K562 (cell line): ENCODE results near the gene FYB1. TPM values are rescaled to one million over a fixed set of nuclear protein-coding genes. Genes with fewer than 3 reads are reported as not detected.

Source experiments
- ATF7 ChIP-seq: fragments of 450-650 bp; IDR thresholded peaks from 2 replicates; pipeline ENCODE4 v1.7.1; 2014; ENCODE audit warnings: mild to moderate bottlenecking, moderate library complexity
- FOXM1 ChIP-seq, 2 experiments: fragments of 450-650 bp in 1 of 2; sonication (generic) in 1 of 2; formaldehyde crosslinking in 1 of 2; IDR thresholded peaks; 2 replicates each; pipeline versions ENCODE4 v1.6.1 to v1.9.0; 2017 to 2022; ENCODE audit warnings: low read depth in 2 of 2, mild to moderate bottlenecking in 2 of 2, missing genetic modification reagents in 1 of 2, moderate library complexity in 1 of 2
- GTF2E2 ChIP-seq: fragments of 200-800 bp; sonication (Bioruptor generic); IDR thresholded peaks from 2 replicates; pipeline ENCODE4 v1.6.1; 2016; ENCODE audit warnings: missing genetic modification characterization, missing compliant biosample characterization
- HNRNPL ChIP-seq: fragments of 200-400 bp; formaldehyde crosslinking; IDR thresholded peaks from 2 replicates; pipeline ENCODE4 v1.6.1; 2017; ENCODE audit warnings: low read depth, mild to moderate bottlenecking, low read length
- HNRNPLL ChIP-seq: fragments of 200-400 bp; formaldehyde crosslinking; IDR thresholded peaks from 2 replicates; pipeline ENCODE4 v1.6.1; 2017; ENCODE audit warnings: low read length, low read depth, mild to moderate bottlenecking; ENCODE audit not compliant: poor library complexity, severe bottlenecking
- HOXB6 ChIP-seq: fragments of 250-450 bp; sonication (Bioruptor Pico); IDR thresholded peaks from 2 replicates; pipeline ENCODE4 v1.5.1; 2022; ENCODE audit warnings: mild to moderate bottlenecking, borderline replicate concordance
- HSF4 ChIP-seq: fragments of 250-450 bp; sonication (Bioruptor Pico); IDR thresholded peaks from 2 replicates; pipeline ENCODE4 v2.1.2; 2022; ENCODE audit warnings: mild to moderate bottlenecking, moderate library complexity, borderline replicate concordance
- KLF10 ChIP-seq: fragments of 250-450 bp; sonication (Bioruptor Pico); IDR thresholded peaks from 2 replicates; pipeline ENCODE4 v1.6.1; 2021; ENCODE audit warnings: matching md5 sums
- MCM2 ChIP-seq: fragments of 450-650 bp; IDR thresholded peaks from 2 replicates; pipeline ENCODE4 v1.6.1; 2017; ENCODE audit warnings: low read depth, mild to moderate bottlenecking
- MCM3 ChIP-seq: fragments of 450-650 bp; IDR thresholded peaks from 2 replicates; pipeline ENCODE4 v1.6.1; 2016
- NR0B1 ChIP-seq: fragments of 450-650 bp; IDR thresholded peaks from one replicate; pipeline ENCODE4 v1.6.1; 2018; ENCODE audit warnings: mild to moderate bottlenecking, moderate library complexity; ENCODE audit not compliant: partially characterized antibody
- NR1H2 ChIP-seq: sonication (generic); formaldehyde crosslinking; IDR thresholded peaks from 2 replicates; pipeline ENCODE4 v1.4.0; 2020; ENCODE audit warnings: mild to moderate bottlenecking, missing genetic modification reagents
- NR2F6 ChIP-seq: fragments of 450-650 bp; formaldehyde crosslinking; IDR thresholded peaks from 2 replicates; pipeline ENCODE4 v1.4.0; 2020; ENCODE audit warnings: mild to moderate bottlenecking
- PHTF2 ChIP-seq: fragments of 250-450 bp; sonication (Bioruptor Pico); IDR thresholded peaks from 2 replicates; pipeline ENCODE4 v1.5.0; 2021; ENCODE audit warnings: mild to moderate bottlenecking
- PTRF ChIP-seq: fragments of 450-650 bp; IDR thresholded peaks from 2 replicates; pipeline ENCODE4 v1.6.1; 2016; ENCODE audit warnings: mild to moderate bottlenecking, missing genetic modification characterization, missing compliant biosample characterization
- RBM22 ChIP-seq: fragments of 200-400 bp; formaldehyde crosslinking; IDR thresholded peaks from 2 replicates; pipeline ENCODE4 v1.6.1; 2018; ENCODE audit warnings: low read length, low read depth; ENCODE audit not compliant: poor library complexity, severe bottlenecking
- RUNX1 ChIP-seq: sonication (generic); IDR thresholded peaks from 2 replicates; pipeline ENCODE4 v1.6.1; 2016; ENCODE audit warnings: antibody characterized with exemption, low read depth
- THRB ChIP-seq: fragments of 450-650 bp; formaldehyde crosslinking; conservative IDR thresholded peaks from 2 replicates; pipeline ENCODE4 v1.4.0; 2022; ENCODE audit warnings: mild to moderate bottlenecking, missing genetic modification characterization
- TSC22D4 ChIP-seq: fragments of 450-650 bp; IDR thresholded peaks from 2 replicates; pipeline ENCODE4 v1.6.1; 2016; ENCODE audit warnings: missing genetic modification characterization, missing biosample characterization, control low read depth
- XRCC4 ChIP-seq: IDR thresholded peaks from one replicate; pipeline ENCODE4 v1.6.1; 2011; ENCODE audit not compliant: insufficient read depth, insufficient read length; ENCODE audit errors: extremely low read depth
- ZBTB1 ChIP-seq: sonication (generic); formaldehyde crosslinking; IDR thresholded peaks from 2 replicates; pipeline ENCODE4 v1.8.1; 2023; ENCODE audit warnings: missing genetic modification reagents, low read depth, mild to moderate bottlenecking, borderline replicate concordance
- ZNF395 ChIP-seq: fragments of 200-800 bp; sonication (Bioruptor generic); IDR thresholded peaks from 2 replicates; pipeline ENCODE4 v1.6.1; 2017; ENCODE audit warnings: missing genetic modification characterization, missing compliant biosample characterization
- ZNF707 ChIP-seq: fragments of 250-450 bp; sonication (Bioruptor Pico); conservative IDR thresholded peaks from 2 replicates; pipeline ENCODE4 v1.8.0; 2022; ENCODE audit warnings: inconsistent platforms, mild to moderate bottlenecking, moderate library complexity
- polyA plus RNA-seq, 8 experiments: library from polyadenylated mRNA; depleted of rRNA in 4 of 8; stranded (reverse) in 5 of 8; unstranded in 3 of 8; fragments of >200 nt; fragmentation: Nextera tagmentation in 2 of 8; fragmentation: Illumina TruSeq in 1 of 8; extraction: Ambion mirVana in 2 of 8; extraction: Trizol in 1 of 8; gene quantifications; 2 replicates each; pipeline versions ENCODE4 v1.2.1 to v1.2.3, GENCODE V29; 2011 to 2014; ENCODE audit warnings: inconsistent platforms in 1 of 8, missing spikeins in 1 of 8
- total RNA-seq, 7 experiments: library from RNA; depleted of rRNA in 6 of 7; stranded (reverse); fragments of >200 nt in 6 of 7; fragmentation: Illumina TruSeq in 2 of 7; extraction: Trizol in 2 of 7; gene quantifications; 2 replicates each; pipeline versions ENCODE4 v1.2.1 to v1.2.3, GENCODE V29; 2011 to 2021; ENCODE audit warnings: low replicate concordance in 1 of 7
- TF ChIP-seq, protein P1 (sequence below): sonication (generic); formaldehyde crosslinking; IDR thresholded peaks from 2 replicates; pipeline ENCODE4 v1.5.0; 2020; ENCODE audit warnings: missing genetic modification reagents

The FYB1 gene
- total and polyA plus RNA-seq, 9 of the 15 experiments (the other 6 are each of a cell fraction or from before 2014, with no cell fraction given) = 4.7 to 31.5 (median 9.7) TPM

- no peak for TF ChIP-seq ZNF395
- TF ChIP-seq ATF7 = 0 out of 2 replicates have a peak, but pooled peaks have one; percentile 31
- TF ChIP-seq XRCC4 = no peak
- TF ChIP-seq NR0B1 = no peak
- no peak for TF ChIP-seq NR2F6 (CRISPR knock-in tag)
- TF ChIP-seq HNRNPL = no peak
- no peak for TF ChIP-seq PHTF2
- no peak for TF ChIP-seq HSF4 (CRISPR knock-in tag)
- no peak for TF ChIP-seq ZNF707 (CRISPR knock-in tag)
- no peak for TF ChIP-seq PTRF (tag)
- TF ChIP-seq GTF2E2 (tag) = no peak
- no peak for TF ChIP-seq NR1H2 (CRISPR knock-in tag)
- TF ChIP-seq TSC22D4 (tag) = no peak
- no peak for TF ChIP-seq MCM2
- no peak for TF ChIP-seq RUNX1
- TF ChIP-seq, protein P1, sequence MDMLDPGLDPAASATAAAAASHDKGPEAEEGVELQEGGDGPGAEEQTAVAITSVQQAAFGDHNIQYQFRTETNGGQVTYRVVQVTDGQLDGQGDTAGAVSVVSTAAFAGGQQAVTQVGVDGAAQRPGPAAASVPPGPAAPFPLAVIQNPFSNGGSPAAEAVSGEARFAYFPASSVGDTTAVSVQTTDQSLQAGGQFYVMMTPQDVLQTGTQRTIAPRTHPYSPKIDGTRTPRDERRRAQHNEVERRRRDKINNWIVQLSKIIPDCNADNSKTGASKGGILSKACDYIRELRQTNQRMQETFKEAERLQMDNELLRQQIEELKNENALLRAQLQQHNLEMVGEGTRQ = no peak
- 0 out of 2 replicates have a peak, but pooled peaks have one; percentile 15 for TF ChIP-seq FOXM1 (IDR thresholded peaks at IDR 0.05; ENCODE audit: low read depth)
- TF ChIP-seq FOXM1 (CRISPR knock-in tag; IDR thresholded peaks at IDR 0.05; ENCODE audit: low read depth) = no peak
- TF ChIP-seq KLF10 = no peak
- no peak for TF ChIP-seq MCM3
- TF ChIP-seq HNRNPLL = no peak
- no peak for TF ChIP-seq RBM22
- TF ChIP-seq THRB (CRISPR knock-in tag) = no peak
- no peak for TF ChIP-seq HOXB6 (CRISPR knock-in tag)
- no peak for TF ChIP-seq ZBTB1 (CRISPR knock-in tag)
Measured at GRCh38 chr5:39217365-39218281, 1.7 kb downstream of the FYB1 start (continued).
